ENCODE data around the gene CDC25A. TPM values are rescaled to one million over a fixed set of nuclear protein-coding genes. Genes with fewer than 3 reads are reported as not detected.

CDC25A gene
- total RNA-seq: 1.7 and 1.8 TPM in 2 replicates

GRCh38 chr3:48188266-48189201, at the start of gene CDC25A:
Gene CDC25A (minus strand): TSS chr3:48188417. CDS start chr3:48187947, 470 bp downstream.
- H3K27me3 Mint-ChIP-seq: peaks cover 9% of the 10 kb centered on the region
- ChIA-PET CTCF (no interaction called here), POLR2A (interaction anchor here (0.6 to 1.8 kb wide), 10 partner anchors 52 to 1145 kb away, joined by 3 to 13 read pairs (median 3); partner anchors contain the start of genes ATRIP and ZNF589)
- TF ChIP-seq, protein P1, sequence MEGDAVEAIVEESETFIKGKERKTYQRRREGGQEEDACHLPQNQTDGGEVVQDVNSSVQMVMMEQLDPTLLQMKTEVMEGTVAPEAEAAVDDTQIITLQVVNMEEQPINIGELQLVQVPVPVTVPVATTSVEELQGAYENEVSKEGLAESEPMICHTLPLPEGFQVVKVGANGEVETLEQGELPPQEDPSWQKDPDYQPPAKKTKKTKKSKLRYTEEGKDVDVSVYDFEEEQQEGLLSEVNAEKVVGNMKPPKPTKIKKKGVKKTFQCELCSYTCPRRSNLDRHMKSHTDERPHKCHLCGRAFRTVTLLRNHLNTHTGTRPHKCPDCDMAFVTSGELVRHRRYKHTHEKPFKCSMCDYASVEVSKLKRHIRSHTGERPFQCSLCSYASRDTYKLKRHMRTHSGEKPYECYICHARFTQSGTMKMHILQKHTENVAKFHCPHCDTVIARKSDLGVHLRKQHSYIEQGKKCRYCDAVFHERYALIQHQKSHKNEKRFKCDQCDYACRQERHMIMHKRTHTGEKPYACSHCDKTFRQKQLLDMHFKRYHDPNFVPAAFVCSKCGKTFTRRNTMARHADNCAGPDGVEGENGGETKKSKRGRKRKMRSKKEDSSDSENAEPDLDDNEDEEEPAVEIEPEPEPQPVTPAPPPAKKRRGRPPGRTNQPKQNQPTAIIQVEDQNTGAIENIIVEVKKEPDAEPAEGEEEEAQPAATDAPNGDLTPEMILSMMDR (IDR thresholded peaks at IDR 0.05): no peak
- H3K4me1 Mint-ChIP-seq: peaks cover 13% of the 10 kb centered on the region
- ATAC-seq (ENCODE audit: low read depth): peak; percentile 99
- intact Hi-C loops (cut with micrococcal nuclease): loop anchor here (1.0 to 5.0 kb wide), 3 partner anchors 53 to 979 kb away; partner anchors contain the start of genes CCDC71 and ZNF589
- no peaks in the 10 kb centered on the region for H3K36me3 Mint-ChIP-seq (ENCODE audit: low read depth)
- H3K9me3 Mint-ChIP-seq: no peaks in the 10 kb centered on the region
- H3K27ac Mint-ChIP-seq: peak within 1 kb of the TSS; percentile 80
- H3K4me3 Mint-ChIP-seq: peak within 1 kb of the TSS; percentile 88
- DNase-seq: peak; percentile 79

DNA sequence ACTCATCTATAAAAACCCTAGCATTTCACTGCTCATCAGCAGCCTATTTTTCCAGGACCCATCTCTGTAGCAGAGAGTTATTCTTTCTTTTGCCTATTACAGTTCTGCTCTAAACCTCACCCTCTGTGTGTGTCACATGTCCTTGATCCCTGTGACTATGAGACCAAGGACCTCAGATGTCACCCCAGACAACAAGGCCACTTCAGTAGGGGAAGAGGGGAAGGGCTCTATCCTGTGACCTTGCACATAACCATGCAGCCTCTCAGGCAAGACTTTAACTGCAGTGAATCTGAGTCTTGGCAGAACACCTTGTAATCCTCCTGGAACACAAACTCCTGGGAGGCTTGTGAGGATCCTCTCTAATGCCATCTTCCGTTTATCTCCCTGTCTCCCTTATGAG, 48.3 kb upstream of the CDC25A start:
- TF ChIP-seq, protein P1 (IDR thresholded peaks at IDR 0.05): no peak
- CTCF ChIA-PET: interaction anchor here (2.4 kb wide), 1 partner anchor 200 kb away, joined by 10 read pairs; no protein-coding TSS in a partner anchor
- POLR2A ChIA-PET: no interaction called here
- intact Hi-C loops (cut with micrococcal nuclease): no loop called here
- Mint-ChIP-seq H3K27ac (no peak overlapping the region), H3K27me3 (no peaks in the 10 kb centered on the region), H3K4me3 (no peak overlapping the region), H3K4me1 (peaks cover 29% of the 10 kb centered on the region), H3K9me3 (no peaks in the 10 kb centered on the region), H3K36me3 (ENCODE audit: low read depth) (no peaks in the 10 kb centered on the region)
- ATAC-seq (ENCODE audit: low read depth) (no peak), DNase-seq (no peak)

- H3K4me1 Mint-ChIP-seq: peaks cover 22% of the 10 kb centered on the region
- intact Hi-C loops (cut with micrococcal nuclease): no loop called here
- POLR2A ChIA-PET: no interaction called here
- ATAC-seq (ENCODE audit: low read depth) (no peak), DNase-seq (no peak)
- no peaks in the 10 kb centered on the region for H3K9me3 Mint-ChIP-seq
- TF ChIP-seq, protein P1 (IDR thresholded peaks at IDR 0.05): no peak
- H3K27ac Mint-ChIP-seq: no peak overlapping the region
- H3K36me3 Mint-ChIP-seq (ENCODE audit: low read depth): no peaks in the 10 kb centered on the region
- H3K27me3 Mint-ChIP-seq: no peaks in the 10 kb centered on the region
- CTCF ChIA-PET: interaction anchor here (2.0 to 2.5 kb wide), 2 partner anchors 167 to 203 kb away, joined by 9 read pairs; no protein-coding TSS in a partner anchor
- no peak overlapping the region for H3K4me3 Mint-ChIP-seq
Observed at GRCh38 chr3:48233542-48233941, 45.3 kb upstream of the CDC25A start.

GRCh38 chr3:48232734-48233133, 44.5 kb upstream of the CDC25A start:
- ATAC-seq (ENCODE audit: low read depth): peak; percentile 98
- CTCF ChIA-PET: interaction anchor here (0.6 to 3.0 kb wide), 4 partner anchors 38 to 216 kb away, joined by 3 to 20 read pairs (median 9); no protein-coding TSS in a partner anchor

More at GRCh38 chr3:48232734-48233133, 44.5 kb upstream of the CDC25A start:
- H3K36me3 Mint-ChIP-seq (ENCODE audit: low read depth): no peaks in the 10 kb centered on the region
- peak; percentile 34 for DNase-seq
- H3K27ac Mint-ChIP-seq: peak overlapping the region; percentile 19
- H3K27me3 Mint-ChIP-seq: no peaks in the 10 kb centered on the region
- POLR2A ChIA-PET: interaction anchor here (1.7 kb wide), 1 partner anchor 8 kb away, joined by 4 read pairs; the partner anchor contains the start of gene ZNF589
- no peaks in the 10 kb centered on the region for H3K9me3 Mint-ChIP-seq
- TF ChIP-seq, protein P1 (IDR thresholded peaks at IDR 0.05): no peak
- intact Hi-C loops (cut with micrococcal nuclease): loop anchor here (1.0 kb wide), 4 partner anchors 41 to 316 kb away; no protein-coding TSS in a partner anchor
- H3K4me3 Mint-ChIP-seq: peak overlapping the region; percentile 32
- H3K4me1 Mint-ChIP-seq: peaks cover 27% of the 10 kb centered on the region

All from activated B cell treated with CpG ODN at 0.5 μM for 24 hours (primary cell).